GM19025 (cell line): ENCODE results near the gene TREML4.
"Not testable (repeated sequence)": the region's sequence is repeated elsewhere in the genome, so short reads cannot be mapped to it uniquely, and the experiment has no call there.

Experiments
- ATAC-seq: cut with Tn5 transposase; IDR thresholded peaks from one replicate; pipeline ENCODE4 v1.9.1; 2021; ENCODE audit warnings: mild to moderate bottlenecking, low read depth, moderate library complexity; ENCODE audit not compliant: unreplicated experiment

The TREML4 gene, protein sequence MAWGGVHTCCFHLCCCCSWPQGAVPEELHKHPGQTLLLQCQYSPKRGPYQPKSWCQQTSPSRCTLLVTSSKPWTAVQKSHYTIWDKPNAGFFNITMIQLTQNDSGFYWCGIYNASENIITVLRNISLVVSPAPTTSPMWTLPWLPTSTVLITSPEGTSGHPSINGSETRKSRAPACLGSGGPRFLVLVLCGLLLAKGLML

DNA sequence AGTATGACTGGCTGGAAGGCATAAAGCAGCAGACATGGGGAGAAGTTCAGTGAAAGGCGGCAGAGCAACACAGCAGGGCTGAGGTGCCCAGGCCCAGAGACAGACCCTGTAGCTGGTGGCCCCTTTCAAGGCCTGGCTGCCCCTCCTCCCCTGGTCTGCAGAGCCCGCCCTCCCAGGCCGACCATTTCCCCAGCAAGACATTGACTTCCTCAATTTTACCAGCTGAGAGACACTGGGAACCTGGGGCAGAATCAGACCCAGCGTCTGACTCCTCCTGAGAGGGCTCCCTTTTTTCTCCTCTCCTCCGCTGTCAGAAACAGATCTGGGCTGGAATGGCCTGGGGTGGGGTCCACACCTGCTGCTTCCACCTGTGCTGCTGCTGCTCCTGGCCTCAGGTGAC lies at the start of gene TREML4:
TREML4 (plus strand) TSS at position 254 of the 400 bp plus-strand sequence; CDS start at position 333, 79 bp downstream.
- no peak for ATAC-seq

DNA sequence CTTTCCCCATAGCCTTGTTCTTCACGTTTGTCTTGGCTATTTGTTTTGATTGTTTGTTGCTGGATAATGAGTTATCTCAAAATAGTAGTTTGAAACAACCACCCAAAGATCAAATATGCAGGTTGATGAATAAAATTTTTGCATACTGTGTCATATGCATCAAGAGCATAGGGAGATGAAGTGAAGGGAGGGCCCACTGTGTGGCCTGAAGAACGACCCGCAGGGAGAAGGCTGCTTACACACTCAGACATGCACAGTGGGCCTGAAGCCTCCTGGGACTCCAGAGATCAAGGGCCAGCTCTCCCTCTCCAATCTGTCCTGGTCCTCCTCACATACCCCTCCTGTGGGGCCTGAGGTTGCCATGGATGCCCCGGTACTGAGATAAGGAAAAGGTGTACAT lies 49.0 kb upstream of the TREML4 start:
- no peak for ATAC-seq

DNA sequence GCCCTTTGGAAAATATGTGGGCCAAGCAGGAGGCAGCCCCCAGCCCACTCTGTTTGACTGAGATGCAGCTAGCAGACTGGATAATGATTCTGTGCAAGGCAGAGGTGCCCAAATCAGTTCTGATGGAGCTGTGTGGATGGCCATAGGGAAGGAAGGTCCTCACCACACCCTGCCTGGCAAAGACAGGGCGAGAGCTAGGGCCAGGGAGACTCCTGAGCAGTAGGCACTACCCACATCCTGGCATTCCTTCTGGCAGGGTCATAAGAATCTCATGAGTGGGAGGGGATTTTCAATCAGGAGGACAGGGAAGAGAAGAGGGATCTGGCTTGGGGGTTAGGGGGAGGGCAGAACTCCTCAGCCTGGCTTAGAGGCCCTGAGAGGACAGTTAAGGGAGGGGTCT lies 46.6 kb upstream of the TREML4 start:
- no peak for ATAC-seq

DNA sequence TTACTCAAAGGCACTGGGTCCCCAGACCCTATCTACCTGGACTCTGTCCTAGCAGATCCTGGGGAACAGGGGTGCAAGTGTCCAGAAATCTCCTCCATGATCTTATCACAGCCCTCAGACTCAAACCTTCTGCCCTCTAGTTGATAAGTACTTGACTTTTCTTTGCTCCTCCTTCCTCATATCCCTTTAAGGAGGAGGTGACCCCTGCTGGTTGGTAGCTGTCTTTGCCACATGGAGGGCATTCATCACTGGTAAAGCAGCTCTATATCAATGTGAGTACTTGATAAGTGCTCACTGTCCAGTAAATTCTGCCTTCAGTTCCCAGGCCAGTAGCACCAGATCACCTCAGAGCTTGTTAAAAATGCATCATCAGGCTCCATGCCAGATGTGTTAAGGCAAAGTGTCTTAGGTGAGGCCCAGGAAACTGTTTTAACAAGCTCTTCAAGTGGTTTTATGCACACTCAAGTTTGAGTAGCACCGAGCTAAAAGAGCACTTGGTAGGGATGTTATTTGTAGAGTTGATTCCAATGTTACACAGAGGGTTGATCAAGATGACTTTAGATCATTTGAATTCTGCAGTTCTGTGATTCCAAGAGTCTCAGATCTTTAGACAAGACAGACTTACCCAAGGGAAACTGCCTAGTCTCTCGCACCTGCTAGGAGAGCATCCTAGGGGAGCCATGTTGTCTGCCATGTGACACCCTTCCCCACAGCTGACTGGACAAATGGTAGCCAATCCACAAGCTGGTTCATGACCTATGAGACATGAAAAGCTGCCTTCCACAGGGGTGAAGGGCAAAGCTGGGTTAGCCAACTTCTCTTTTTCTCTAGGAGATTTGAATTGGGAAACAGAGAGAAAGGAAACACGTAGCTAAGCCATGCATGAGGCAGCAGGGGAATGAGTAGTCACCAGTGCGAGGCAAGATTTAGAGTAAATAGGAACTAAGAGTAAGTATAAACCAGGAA lies 45.8 kb upstream of the TREML4 start:
- no peak for ATAC-seq

DNA sequence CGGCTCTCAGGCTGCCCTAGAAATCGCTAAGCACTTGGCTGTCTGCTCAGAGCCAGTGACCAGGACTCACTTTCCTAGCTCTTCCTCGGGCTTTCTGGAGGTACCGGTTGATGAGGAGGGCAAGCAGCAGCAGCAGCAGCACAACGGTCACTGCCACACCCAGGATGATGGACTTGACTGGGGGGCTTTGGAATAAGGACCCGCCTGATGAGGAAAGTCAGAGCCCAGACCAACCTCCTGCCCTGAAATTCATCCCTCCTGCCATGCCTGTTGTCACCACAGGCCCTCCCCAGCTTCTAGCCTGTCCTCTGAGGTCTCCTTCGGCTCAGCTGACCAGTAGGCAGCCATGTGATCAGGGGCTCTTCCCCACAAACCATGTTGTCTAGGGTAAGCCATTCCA lies 43.4 kb upstream of the TREML4 start:
- no peak for ATAC-seq

DNA sequence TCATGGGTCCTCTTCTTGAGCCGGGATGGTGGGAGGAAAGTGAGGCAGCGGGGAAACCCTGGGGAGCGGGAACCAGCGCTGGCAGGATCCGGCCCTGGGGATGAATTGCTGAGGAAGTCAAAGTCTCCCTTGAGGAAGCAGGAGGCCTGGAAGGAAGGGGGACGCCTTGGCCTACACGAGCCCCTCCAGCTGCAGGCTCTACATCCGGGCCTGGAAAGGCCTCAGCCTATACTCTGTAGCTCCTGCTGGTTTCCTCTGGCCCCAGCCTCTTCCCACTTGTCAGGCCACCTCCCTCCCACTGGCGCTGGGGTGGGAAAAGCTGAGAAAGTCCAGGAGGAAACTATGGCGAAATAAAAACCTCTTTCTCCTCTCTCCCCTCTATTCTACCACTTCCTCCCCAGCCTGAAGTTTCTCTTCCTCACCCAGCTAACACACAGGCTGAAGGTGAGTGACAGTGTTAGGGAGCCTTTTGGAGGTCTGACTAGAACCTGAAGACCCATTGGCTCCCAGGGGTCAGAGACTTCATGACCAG lies 42.1 kb upstream of the TREML4 start:
- ATAC-seq: no peak

DNA sequence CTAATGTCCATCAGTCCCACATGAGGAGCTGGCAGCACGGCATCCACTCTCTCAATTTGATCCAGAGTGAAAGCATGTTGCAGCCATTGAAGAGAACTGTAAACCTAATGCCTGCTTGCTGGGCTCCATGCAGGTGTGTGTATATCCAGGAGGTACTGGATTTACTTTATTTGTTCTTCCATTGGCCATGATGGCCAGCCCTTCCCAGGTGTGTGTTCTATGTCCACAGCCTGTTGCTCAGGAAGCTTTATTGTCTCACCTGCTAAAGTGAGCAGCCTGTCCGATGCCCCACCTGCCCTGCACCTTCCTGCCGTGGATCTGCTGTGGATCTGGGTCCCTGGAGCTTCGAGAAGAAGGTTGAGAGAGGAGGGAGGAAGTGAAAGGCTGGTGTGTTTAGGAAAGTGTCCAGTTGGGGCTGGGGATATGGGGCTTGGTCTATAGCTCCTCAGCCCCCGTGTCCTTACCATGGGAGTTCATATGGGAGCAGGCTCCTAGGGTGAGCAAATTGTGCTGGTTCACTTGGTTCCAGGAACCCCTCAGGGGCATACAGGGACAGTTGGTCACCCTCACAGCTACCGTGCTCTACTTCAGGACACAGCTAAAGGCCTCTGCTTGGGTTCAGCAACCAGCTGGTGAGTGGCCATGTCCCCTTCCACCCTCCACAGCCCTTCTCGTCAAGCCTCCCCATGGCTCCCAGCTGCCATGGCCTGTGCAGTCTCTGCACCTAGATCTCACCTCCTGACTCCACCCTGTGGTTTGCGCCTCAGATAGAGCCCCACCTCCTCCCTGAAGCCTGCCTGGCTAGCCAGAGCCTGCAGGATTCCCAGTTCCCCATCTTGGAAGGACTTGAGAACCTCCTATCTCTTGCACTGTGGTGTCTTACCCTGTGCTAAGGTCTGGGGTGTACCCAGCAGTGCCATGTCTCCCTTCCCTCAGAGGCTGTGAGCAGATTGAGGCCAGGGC lies 39.9 kb upstream of the TREML4 start:
- no peak for ATAC-seq

DNA sequence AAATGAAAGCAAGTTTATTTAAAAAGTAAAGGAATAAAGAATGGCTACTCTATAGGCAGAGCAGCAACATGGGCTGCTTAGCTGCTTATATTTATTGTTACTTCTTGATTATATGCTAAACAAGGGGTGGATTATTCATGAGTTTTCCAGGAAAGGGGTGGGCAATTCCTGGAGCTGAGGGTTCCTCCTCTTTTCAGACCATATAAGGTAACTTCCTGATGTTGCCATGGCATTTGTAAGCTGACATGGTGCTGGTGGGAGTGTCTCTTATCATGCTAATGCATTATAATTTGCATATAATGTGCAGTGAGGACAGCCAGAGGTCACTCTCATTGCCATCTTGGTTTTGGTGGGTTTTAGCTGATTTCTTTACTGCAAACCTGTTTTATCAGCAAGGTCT lies 39.1 kb upstream of the TREML4 start:
- ATAC-seq: not testable (repeated sequence)

DNA sequence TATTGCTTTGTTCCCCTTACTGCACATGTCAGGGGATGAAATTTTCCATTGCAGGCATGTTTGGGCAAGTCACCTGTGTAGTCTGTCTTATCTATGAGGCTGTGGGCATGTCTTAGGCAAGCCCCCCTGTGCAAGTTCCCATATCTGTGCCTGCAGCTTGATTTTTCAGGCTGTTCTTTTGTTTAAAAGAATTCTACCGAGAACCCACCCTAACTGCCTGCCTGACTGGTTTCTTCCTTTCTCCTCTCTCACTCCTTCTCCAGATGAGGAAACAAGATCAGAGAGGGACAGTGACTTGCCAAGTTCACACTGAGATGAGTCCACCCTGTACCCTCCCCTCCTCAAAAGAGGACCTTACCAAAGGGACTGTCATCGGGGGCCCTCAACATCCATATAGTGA lies 38.2 kb upstream of the TREML4 start:
- no peak for ATAC-seq

DNA sequence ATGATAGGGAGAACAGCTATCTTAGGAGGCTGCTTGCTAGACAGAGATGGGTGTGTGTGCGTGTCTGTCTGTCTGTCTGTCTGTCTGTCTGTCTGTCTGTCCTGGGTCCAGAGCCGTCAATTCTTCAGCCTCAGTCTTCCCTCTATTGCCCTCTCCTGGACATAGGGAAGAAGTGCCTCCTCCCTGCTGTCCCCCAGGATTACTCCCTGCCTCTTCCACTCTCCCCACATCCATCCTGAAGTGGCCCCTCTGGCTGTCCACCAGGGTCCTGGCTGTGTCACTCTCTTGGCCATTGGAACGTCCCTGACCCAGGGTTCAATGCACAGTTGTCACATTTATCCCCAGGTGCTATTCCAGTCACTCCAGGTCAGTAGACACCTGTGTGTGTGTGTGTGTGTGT lies 37.4 kb upstream of the TREML4 start:
- no peak for ATAC-seq

DNA sequence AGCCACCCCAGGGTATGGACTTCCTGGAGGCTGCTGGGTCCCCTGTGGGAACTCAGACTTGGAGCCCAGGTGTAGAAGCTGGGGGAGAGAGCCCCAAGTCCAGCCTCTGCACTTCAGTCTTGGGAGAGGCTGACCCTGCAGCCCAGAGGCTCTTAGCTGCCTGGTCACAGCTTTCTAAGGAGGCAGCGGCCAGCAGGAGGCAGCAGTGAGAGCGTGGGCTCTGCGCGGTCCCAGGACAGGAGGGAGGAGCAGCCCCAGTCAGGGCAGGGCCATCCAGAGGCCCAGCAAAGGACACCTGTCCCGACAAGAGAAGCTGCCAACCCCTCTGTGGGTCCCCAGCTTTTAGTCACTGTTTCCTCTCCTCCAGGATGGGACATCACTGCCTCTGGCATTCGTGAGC lies 36.6 kb upstream of the TREML4 start:
- no peak for ATAC-seq

DNA sequence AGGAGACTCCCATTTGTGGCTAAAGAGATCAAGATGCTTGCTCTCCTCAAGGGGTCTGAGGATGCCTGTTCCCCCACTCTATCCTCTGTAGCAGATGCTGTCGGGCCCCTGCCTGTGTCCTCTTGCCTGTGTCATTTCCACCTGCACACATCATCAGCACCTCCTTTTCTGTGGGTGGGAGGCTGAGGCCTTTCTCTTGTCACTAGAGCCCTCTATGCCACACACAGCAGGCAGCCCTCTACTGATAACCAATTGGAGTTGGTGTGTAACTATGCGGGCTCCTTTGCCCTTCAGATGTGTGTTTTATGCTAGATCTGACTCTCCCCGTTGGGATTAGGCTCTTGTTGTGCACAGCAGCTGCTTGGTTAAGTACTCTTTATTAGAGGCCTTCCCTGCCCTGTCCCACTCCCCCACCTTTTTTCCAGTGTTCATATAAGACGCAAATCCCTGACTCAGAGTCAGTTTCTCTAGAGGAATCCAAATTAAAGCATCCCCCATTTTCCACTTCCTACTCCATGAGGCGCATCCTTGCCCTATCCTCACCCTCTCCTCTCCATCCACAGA lies 34.9 kb upstream of the TREML4 start:
- ATAC-seq: no peak

DNA sequence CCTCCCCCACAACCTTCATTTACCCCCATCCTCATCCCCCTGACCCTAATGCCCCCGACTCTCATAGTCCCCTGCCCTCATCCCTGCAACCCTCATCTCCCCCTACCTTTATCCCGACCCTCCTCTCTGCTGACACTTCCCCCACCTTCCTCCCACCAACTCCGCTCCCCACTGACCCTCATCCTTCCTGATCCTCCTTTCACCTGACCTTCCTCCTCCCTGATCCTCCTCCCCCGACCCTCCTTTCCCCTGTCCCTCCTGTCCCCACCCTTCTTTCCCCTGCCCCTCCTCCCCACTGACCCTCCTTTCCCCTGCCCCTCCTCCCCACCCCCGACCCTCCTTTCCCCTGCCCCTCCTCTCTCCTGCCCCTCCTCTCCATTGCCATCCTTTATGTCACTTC lies 34.3 kb upstream of the TREML4 start:
- ATAC-seq: no peak

DNA sequence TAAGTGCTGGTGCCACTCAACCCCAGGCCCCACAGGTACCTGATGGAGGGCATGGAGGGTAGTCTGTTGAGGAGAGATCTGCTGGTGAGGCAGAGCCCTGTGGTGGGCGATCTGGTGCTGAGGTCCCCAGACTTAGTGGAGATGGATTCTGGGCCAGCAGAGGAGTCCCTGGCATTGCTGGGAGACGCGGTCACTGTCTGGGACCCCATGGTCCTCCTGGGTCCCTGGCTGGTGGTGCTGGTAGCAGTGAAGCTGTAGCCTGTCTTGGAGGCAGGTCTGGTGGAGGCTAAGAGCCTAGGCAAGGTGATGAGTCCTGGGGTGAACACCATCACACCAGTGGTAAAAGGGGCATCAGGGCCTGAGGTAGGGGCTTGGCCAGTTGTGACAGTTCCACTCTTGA lies 33.8 kb upstream of the TREML4 start:
- no peak for ATAC-seq

DNA sequence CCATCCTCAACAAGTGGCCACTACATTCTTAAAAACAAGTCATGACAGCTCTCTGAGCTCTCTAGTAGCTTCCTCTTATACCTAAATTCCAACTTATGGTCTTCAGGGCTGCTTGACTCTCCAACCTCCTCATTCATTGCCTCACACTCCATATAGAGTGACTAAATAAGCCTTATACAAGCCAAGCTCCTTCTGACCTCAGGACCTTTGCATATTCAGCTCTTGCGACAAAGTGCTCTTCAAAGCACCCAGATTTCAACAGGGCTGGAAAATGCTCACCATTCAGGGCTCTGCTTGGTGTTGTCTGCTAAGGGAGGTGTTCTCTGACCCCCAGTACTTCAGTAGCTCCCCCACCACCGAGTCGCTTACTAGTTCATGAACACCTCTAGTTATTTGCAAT lies 30.9 kb upstream of the TREML4 start:
- no peak for ATAC-seq

DNA sequence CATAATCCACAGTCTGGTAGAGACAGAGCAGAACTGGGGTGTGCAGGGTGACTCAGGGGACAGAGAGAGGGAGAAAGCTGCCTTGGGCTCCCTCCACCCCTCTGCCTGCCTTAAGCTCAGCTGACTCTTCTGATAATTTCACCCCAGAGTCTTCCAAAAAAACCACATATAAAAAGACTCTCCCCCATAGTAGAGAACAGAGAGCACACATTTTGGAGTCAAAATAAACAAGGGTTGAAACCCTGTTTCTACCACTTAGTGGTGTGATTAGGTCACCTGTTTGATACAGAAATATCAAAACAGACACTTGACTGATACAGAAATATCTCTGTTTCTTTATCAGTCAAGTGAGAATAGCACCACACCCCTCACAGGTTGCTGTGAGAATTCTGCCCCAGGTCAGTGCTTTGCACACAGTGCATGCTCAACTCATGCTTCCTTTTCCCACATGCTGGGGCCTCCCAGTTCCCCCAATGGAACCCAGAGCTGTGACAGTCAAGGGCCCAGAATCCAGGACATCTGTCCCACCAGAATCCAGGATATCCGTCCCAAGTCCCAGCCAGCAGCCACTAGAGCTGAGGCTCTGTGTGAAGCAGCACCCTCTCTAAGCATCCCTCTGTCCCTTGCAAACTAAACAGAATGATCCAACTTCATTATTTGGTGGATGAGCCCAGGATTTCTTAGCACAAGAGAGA lies 28.4 kb upstream of the TREML4 start:
- ATAC-seq: no peak

DNA sequence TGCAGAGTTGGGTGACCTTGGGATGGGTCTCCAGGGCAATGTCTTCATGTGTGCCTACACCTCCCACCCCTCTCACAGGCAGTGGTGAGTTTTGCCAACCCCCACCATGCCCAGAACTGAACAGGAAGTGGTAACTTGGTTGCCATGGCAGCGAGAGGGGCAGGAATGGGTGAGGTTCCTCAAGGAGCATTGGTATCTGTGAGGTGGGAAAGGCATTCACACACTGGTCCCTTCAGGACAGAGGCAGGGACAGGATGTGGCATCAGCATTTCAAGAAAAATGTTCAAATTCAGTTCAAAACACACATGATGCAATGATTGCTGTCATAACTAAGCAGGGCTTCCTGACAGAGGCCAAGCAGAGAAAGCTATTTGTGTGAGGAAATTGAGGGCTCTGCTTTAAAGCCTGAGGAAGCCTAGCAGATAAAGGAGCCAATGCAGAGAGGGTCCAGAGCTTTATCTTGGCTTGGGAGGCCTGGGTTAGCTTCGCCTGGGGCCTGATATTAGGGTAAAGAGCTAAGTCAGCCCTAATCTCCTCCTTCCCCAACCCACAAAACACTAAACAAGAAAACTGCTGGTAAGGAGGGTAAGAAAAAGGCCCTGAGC lies 27.8 kb upstream of the TREML4 start:
- no peak for ATAC-seq

DNA sequence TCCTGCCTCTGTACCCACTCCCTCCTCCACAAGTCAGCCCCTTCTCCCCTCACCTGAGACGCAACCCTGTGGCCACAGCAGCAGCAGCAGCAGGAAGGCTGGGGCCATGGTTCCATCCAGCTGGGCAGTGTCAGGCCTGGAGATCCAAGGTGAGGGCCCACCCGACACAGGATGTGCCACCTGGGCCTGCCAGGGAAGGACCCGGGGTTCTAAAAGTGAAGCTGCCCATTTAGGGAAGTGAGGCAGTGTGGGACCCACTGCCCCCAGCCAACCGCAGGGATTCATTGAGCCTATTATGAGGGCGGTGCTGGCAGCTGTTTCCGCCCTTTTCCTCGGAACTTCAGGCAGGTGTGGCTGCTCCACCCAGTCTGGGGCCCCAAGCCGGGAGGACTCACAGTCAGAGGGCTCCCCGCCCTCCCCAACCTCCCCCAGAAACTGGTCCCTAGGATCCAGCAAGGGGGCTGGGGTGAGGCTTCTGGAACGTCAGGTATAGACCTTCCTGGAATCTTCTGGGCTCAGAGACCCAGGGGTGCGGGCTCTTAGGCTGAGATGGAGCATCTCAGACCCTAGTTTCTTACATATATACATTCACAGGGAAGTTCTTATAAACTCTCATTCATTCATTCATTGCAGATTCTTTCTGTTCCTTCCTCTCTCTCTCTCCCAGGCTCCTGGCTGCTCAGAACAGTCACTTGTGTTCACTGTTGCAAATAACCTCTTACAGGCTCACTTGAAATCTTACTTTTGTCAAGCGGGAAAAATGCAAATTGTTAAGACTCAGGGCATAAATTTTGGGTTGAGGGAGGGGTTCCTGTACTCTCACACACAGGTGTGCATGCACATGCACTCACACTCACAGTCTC lies 27.0 kb upstream of the TREML4 start, which contains the start of gene TREML2:
TREML2 (minus strand) TSS at position 249 of the 863 bp plus-strand sequence; CDS start at position 108, 141 bp downstream.
- no peak for ATAC-seq
